Naive thymus-derived CD8-positive, alpha-beta T cell (primary cell): Measurements from ENCODE around the gene TSHZ1. TPM values are rescaled to one million over a fixed set of nuclear protein-coding genes. Genes with fewer than 3 reads are reported as not detected.

Source experiments
- ATAC-seq, 2 donors: fragments of 150-1000 bp; cut with Tn5 transposase in 1 of 2; sonication (Bioruptor Pico), chemical (Tn5 transposase) in 1 of 2; 1 replicate in 1 of 2; 2 replicates in 1 of 2; pipeline ENCODE4 v1.10.0; 2021; ENCODE audit warnings: mild to moderate bottlenecking in 2 of 2, moderate library complexity in 2 of 2
- POLR2A ChIA-PET: fragments of 350-600 bp; sonication (Branson Sonifier 250); formaldehyde crosslinking; loops from one replicate; lab custom pipeline; 2021; ENCODE audit warnings: antibody characterized with exemption; lab: Charles Lee
- DNase-seq, 10 donors: peaks; one replicate each; pipeline versions ENCODE4 v3.0.0 to v3.0.0-alpha.2; 2020 to 2022
- H3K27ac Mint-ChIP-seq, 10 donors: one replicate each; pipeline ENCODE4 v1.8.0; 2020 to 2022; ENCODE audit warnings: mild to moderate bottlenecking in 10 of 10, mixed read lengths in 10 of 10, moderate library complexity in 4 of 10, inconsistent platforms in 1 of 10
- H3K27me3 Mint-ChIP-seq, 5 donors: one replicate each; pipeline ENCODE4 v1.8.0; 2021 to 2022; ENCODE audit warnings: mixed read lengths in 5 of 5
- H3K36me3 Mint-ChIP-seq, 3 donors: one replicate each; pipeline ENCODE4 v1.8.0; 2020 to 2022; ENCODE audit warnings: mixed read lengths in 3 of 3, mild to moderate bottlenecking in 2 of 3, inconsistent platforms in 1 of 3
- H3K4me1 Mint-ChIP-seq, 4 donors: one replicate each; pipeline ENCODE4 v1.8.0; 2021 to 2022; ENCODE audit warnings: mixed read lengths in 4 of 4
- H3K4me3 Mint-ChIP-seq, 10 donors: one replicate each; pipeline ENCODE4 v1.8.0; 2020 to 2022; ENCODE audit warnings: mild to moderate bottlenecking in 10 of 10, mixed read lengths in 10 of 10, moderate library complexity in 6 of 10, inconsistent platforms in 1 of 10
- H3K9me3 Mint-ChIP-seq, 9 donors: one replicate each; pipeline ENCODE4 v1.8.0; 2020 to 2022; ENCODE audit warnings: mixed read lengths in 9 of 9, mild to moderate bottlenecking in 3 of 9, inconsistent platforms in 1 of 9, moderate library complexity in 1 of 9
- polyA plus RNA-seq, 3 donors: library from polyadenylated mRNA; unstranded; fragments of 300-500 nt; fragmentation: Illumina TruSeq; gene quantifications; one replicate each; pipeline ENCODE4 v1.2.3, GENCODE V29; 2021
- total RNA-seq, 8 experiments: library from RNA in 2 of 8; stranded (reverse) in 2 of 8; gene quantifications; one replicate each; pipeline ENCODE4 v1.2.3 and lab custom pipeline; 2021 to 2026

The TSHZ1 gene
- total and polyA plus RNA-seq, 5 experiments from 2014 or later: 2.8 to 33.6 (median 7.1) TPM

DNA sequence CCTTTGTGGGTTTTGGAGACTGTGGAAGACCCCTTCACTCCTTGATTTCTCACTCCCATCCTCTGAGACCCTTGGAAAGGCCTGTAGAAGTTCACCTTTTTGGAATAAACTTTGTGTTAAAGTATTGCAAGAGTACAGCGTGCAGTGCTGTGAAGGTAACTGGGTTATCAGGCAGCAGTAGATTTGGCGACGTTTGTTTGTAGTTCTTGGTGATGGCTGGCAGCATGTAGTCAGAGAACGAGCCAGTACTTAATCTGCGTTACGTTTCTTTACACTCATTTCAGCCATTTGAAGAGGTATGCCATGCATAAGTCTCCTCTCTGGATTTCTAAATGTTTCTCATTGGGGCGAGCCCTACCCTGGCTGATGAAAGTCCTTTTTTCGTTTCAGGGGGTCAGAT lies 64.6 kb downstream of the TSHZ1 start:
- POLR2A ChIA-PET: no interaction called here
- peaks cover 26 to 83% (median 74%) of the 10 kb centered on the region in 4 donors for H3K4me1 Mint-ChIP-seq

DNA sequence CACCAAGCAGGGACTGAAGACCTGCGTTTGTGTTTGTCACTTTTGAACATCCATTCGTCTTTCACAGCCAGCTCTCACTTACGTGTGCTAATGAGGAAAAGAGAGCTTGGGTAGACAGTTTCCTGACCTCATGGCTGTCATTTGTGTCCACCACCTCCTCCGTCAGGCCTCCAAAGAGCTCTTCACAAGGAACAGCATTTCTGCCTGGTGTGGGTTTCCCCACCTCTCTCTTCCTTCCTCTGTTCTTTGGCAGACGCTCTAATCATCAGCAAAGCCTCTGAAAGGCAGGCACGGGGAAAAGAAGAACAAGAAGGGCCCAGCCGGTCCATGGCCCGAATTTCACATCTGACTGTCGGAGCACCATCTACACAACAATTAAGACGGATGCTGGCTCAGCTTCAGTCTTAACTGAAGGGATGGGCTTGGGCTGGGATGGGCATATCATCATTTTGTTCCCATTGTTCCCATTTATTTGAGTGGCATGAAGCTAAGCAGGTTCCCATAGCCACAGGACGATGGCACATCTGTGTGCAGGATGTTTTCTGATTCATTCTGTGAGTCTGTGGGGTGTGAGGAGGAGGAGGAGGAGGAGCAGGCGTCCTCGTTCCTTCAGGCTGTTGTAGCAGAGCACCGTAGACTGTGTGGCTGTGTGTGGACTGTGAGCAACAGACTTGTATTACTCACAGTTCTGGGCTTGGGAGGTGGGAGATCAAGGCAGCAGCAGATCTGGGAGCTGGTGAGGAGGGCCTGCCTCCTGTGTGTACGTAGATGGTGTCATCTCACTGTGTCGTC lies 66.4 kb downstream of the TSHZ1 start:
- POLR2A ChIA-PET: no interaction called here
- Mint-ChIP-seq H3K27ac (peak overlapping the region; percentile 20 to 76 (median 68)), H3K4me3 (peak overlapping the region in 1 of 10 donors; percentile 26), H3K36me3 (peaks cover 0 to 5% (median 4%) of the 10 kb centered on the region in 3 donors), H3K4me1 (peaks cover 33 to 81% (median 68%) of the 10 kb centered on the region in 4 donors), H3K9me3 (no peaks in the 10 kb centered on the region), H3K27me3 (no peaks in the 10 kb centered on the region)
- DNase-seq (no peak), ATAC-seq (no peak)

More for the DNA sequence above, 64.6 kb downstream of the TSHZ1 start:
- Mint-ChIP-seq H3K27me3 (no peaks in the 10 kb centered on the region), H3K36me3 (peaks cover 0 to 4% (median 2%) of the 10 kb centered on the region in 3 donors), H3K4me3 (no peak overlapping the region), H3K27ac (no peak overlapping the region), H3K9me3 (no peaks in the 10 kb centered on the region)
- DNase-seq: no peak
- ATAC-seq: no peak

DNA sequence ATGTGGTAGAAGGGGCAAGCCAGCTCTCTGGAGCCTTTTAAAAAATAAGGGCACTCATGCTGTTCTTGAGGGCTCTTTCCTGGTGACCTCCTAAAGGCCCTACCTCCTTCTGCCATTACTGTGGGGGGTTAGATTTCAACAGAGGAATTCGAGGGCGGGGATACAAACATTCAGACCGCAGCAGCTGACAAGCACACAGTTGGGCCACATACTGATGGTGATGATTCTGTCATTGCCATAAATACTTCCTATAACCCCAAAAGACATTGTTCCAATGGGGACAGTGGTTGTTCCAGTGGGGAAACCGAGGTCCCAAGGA lies 67.0 kb downstream of the TSHZ1 start:
- DNase-seq (no peak), ATAC-seq (no peak)
- POLR2A ChIA-PET: no interaction called here
- Mint-ChIP-seq H3K4me3 (no peak overlapping the region), H3K27ac (peak overlapping the region in 7 of 10 donors; percentile 3 to 76 (median 63)), H3K27me3 (no peaks in the 10 kb centered on the region), H3K36me3 (peaks cover 0 to 5% (median 4%) of the 10 kb centered on the region in 3 donors), H3K4me1 (peaks cover 34 to 79% (median 64%) of the 10 kb centered on the region in 4 donors), H3K9me3 (no peaks in the 10 kb centered on the region)

DNA sequence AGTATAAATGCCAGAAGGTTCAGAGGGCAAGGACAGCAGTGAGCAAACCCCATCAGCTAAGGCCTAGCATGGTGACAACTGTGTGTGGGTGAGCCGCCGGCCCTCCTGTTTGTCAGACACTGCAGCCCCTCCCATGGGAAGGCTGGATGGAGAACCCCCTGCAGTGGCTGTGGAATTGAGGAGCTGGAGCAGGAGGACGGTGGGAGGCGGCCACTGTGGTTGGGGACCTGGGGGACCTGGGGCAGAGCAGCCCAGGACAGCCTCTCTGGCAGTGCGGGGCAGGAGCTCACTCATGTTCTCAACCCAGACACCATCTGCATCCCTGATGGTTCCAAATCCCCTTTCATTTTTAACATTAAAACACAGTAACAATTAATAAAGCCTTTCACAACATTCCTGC lies 68.8 kb downstream of the TSHZ1 start:
- ATAC-seq (no peak), DNase-seq (no peak)
- Mint-ChIP-seq H3K27ac (peak overlapping the region in 7 of 10 donors; percentile 9 to 80 (median 71)), H3K27me3 (no peaks in the 10 kb centered on the region), H3K4me1 (peaks cover 34 to 71% (median 57%) of the 10 kb centered on the region in 4 donors), H3K4me3 (no peak overlapping the region), H3K36me3 (peaks cover 0 to 9% (median 7%) of the 10 kb centered on the region in 3 donors), H3K9me3 (no peaks in the 10 kb centered on the region)
- POLR2A ChIA-PET: no interaction called here

DNA sequence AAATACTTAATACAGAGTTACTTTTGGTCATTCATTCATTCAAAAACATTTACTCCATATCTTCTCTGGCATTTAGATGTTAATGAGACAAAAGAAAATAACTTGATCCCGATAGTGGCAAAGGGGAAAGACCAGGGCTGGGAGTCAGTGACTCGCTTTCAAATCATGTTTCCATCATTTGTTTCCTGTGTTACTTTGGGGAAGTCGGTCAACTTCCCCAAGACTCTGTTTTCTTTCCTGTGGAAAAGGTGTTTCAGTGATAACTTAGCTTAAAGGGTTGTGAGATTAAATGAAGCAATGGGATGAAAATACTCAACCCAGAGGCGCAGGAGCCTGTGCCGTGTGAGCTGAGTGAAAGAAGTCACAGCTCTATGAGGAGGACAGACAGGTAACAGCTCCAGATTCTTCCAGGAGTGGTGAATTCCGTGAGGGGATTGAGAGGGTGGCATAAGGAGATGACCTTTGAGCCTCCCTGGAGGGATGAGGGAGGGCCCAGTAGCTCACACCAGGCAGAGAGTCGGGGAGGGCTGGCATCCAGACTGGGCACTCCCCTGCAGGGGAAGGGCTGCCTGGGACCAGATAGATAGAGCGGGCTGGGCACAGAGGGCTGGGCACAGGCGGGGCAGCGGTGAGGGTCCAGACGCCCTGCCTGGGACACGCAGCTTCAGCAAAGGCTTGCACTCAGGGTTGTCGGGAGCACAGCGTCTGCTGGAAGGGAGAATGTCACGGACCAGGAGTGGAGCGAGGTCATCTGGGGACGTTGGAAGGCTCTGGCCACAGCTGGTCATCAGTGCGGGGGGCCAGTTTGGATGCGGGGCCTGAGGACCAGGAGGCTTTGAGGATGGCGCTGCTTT lies 70.1 kb downstream of the TSHZ1 start:
- Mint-ChIP-seq H3K27me3 (no peaks in the 10 kb centered on the region), H3K36me3 (peaks cover 7 to 20% (median 18%) of the 10 kb centered on the region in 3 donors), H3K9me3 (no peaks in the 10 kb centered on the region), H3K27ac (peak overlapping the region in 9 of 10 donors; percentile 2 to 88 (median 56)), H3K4me3 (peak overlapping the region in 1 of 10 donors; percentile 73), H3K4me1 (peaks cover 31 to 64% (median 50%) of the 10 kb centered on the region in 4 donors)
- DNase-seq (no peak), ATAC-seq (no peak)
- POLR2A ChIA-PET: interaction anchor here (0.7 kb wide), 1 partner anchor 62 kb away, joined by 3 read pairs; no protein-coding TSS in a partner anchor

DNA sequence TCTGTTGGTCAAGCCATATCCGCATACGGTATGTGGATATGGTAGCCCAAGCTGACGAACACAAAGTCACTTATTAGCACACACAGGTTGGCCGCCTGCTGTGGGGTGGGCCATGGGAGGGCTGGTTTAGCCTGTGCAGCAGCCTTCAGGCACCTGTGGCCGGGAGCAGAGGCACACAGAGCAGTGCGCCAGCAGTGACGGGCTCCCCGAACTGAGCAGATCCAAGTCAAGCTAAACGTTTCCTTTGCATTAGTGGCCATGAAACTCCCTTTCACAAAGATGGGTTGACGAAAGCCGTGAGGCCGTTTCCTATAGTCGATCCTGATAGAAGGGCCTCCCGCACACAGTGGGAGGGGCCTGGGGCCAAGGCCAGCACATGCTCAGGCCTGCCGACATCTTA lies 72.1 kb downstream of the TSHZ1 start:
- H3K27ac Mint-ChIP-seq: peak overlapping the region in 3 of 10 donors; percentile 46 to 73 (median 51)
- DNase-seq (no peak), ATAC-seq (no peak)
- POLR2A ChIA-PET: no interaction called here
- H3K4me1 Mint-ChIP-seq: peaks cover 22 to 46% (median 33%) of the 10 kb centered on the region in 4 donors
- H3K27me3 Mint-ChIP-seq: no peaks in the 10 kb centered on the region
- H3K36me3 Mint-ChIP-seq: peaks cover 7 to 39% (median 32%) of the 10 kb centered on the region in 3 donors
- H3K4me3 Mint-ChIP-seq: no peak overlapping the region
- no peaks in the 10 kb centered on the region for H3K9me3 Mint-ChIP-seq

DNA sequence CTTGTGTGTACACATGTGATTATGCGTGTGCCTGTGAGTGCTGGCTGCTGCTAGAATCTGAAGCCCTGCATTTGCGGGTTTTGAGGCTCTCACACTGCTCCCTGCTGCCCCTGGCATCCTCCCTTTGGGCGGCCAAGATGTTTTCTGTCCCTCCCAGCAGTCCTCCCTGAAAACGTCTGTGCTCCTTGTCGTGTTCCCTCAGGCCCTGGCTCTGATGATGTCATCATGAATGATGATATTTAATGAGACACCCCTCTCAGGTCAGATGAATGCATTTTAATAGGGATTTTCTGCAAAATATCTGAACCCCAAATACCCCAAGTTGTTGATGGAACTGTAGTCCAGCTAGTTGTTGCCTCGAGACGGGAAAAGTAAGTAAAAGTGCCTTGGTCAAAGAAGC lies 73.1 kb downstream of the TSHZ1 start:
- DNase-seq (no peak), ATAC-seq (no peak)
- H3K9me3 Mint-ChIP-seq: no peaks in the 10 kb centered on the region
- peaks cover 10 to 44% (median 37%) of the 10 kb centered on the region in 3 donors for H3K36me3 Mint-ChIP-seq
- H3K4me1 Mint-ChIP-seq: peaks cover 20 to 39% (median 31%) of the 10 kb centered on the region in 4 donors
- POLR2A ChIA-PET: no interaction called here
- H3K4me3 Mint-ChIP-seq: no peak overlapping the region
- H3K27ac Mint-ChIP-seq: peak overlapping the region in 4 of 10 donors; percentile 41 to 70 (median 44)
- H3K27me3 Mint-ChIP-seq: no peaks in the 10 kb centered on the region

DNA sequence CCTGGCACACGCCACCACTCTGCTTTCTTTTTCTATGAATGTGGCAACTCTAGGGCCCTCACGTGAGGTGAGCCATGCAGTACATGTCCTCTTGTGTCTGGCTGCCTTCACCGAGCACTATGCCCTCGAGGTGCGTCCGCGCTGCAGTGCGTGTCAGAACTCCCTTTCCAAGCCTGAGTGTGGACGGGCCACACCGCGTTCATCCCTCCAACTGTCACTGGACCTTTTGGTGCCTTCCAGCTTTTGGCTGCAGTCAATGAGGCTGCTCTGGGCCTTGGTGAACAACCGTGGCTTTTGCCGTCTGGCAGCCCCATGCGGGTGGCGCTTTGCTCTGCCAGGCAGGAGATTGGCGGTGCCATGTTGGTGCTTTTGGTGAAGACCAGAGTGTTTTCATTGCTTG lies 74.0 kb downstream of the TSHZ1 start:
- no peaks in the 10 kb centered on the region for H3K27me3 Mint-ChIP-seq
- DNase-seq: no peak
- peaks cover 14 to 32% (median 24%) of the 10 kb centered on the region in 4 donors for H3K4me1 Mint-ChIP-seq
- no peak for ATAC-seq
- no peak overlapping the region for H3K4me3 Mint-ChIP-seq
- no peaks in the 10 kb centered on the region for H3K9me3 Mint-ChIP-seq
- peaks cover 12 to 49% (median 38%) of the 10 kb centered on the region in 3 donors for H3K36me3 Mint-ChIP-seq
- peak overlapping the region in 2 of 10 donors; percentile 17 to 38 for H3K27ac Mint-ChIP-seq
- POLR2A ChIA-PET: no interaction called here

DNA sequence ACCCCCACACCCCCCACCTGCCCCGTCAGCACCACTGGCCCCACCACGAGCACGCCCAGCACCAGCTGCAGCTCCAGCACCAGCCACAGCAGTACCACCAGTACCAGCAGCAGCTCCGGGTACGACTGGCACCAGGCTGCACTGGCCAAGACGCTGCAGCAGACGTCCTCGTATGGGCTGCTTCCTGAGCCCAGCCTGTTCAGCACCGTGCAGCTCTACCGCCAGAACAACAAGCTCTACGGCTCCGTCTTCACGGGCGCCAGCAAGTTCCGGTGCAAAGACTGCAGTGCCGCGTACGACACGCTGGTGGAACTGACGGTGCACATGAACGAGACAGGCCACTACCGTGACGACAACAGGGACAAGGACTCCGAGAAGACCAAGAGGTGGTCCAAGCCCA lies 75.3 kb downstream of the TSHZ1 start:
- Mint-ChIP-seq H3K4me1 (peaks cover under 1 to 19% (median 15%) of the 10 kb centered on the region in 4 donors), H3K27ac (no peak overlapping the region), H3K27me3 (no peaks in the 10 kb centered on the region), H3K9me3 (no peaks in the 10 kb centered on the region), H3K4me3 (no peak overlapping the region), H3K36me3 (peaks cover 12 to 53% (median 40%) of the 10 kb centered on the region in 3 donors)
- ATAC-seq: no peak
- POLR2A ChIA-PET: no interaction called here
- DNase-seq: no peak

DNA sequence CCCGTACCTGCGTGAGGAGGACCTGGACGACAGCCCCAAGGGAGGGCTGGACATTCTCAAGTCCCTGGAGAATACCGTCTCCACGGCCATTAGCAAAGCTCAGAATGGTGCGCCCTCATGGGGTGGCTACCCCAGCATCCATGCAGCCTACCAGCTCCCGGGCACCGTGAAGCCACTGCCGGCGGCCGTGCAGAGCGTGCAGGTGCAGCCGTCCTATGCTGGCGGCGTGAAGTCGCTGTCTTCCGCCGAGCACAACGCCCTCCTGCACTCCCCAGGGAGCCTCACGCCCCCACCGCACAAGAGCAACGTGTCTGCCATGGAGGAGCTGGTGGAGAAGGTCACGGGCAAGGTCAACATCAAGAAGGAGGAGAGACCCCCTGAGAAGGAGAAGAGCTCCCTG lies 76.4 kb downstream of the TSHZ1 start:
- Mint-ChIP-seq H3K4me3 (no peak overlapping the region), H3K36me3 (peaks cover 12 to 50% (median 40%) of the 10 kb centered on the region in 3 donors), H3K4me1 (peaks cover 0 to 12% (median 11%) of the 10 kb centered on the region in 4 donors), H3K27me3 (no peaks in the 10 kb centered on the region), H3K9me3 (no peaks in the 10 kb centered on the region), H3K27ac (no peak overlapping the region)
- POLR2A ChIA-PET: no interaction called here
- DNase-seq (no peak), ATAC-seq (no peak)

DNA sequence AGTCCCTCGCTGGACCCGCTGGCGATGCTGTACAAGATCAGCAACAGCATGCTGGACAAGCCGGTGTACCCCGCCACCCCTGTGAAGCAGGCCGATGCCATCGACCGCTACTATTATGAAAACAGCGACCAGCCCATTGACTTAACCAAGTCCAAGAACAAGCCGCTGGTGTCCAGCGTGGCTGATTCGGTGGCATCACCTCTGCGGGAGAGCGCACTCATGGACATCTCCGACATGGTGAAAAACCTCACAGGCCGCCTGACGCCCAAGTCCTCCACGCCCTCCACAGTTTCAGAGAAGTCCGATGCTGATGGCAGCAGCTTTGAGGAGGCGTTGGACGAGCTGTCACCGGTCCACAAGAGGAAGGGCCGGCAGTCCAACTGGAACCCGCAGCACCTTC lies 77.1 kb downstream of the TSHZ1 start:
- peaks cover 0 to 10% (median 9%) of the 10 kb centered on the region in 4 donors for H3K4me1 Mint-ChIP-seq
- DNase-seq (no peak), ATAC-seq (no peak)
- POLR2A ChIA-PET: no interaction called here
- H3K9me3 Mint-ChIP-seq: no peaks in the 10 kb centered on the region
- peak overlapping the region in 1 of 10 donors; percentile 3 for H3K4me3 Mint-ChIP-seq
- H3K27me3 Mint-ChIP-seq: no peaks in the 10 kb centered on the region
- peaks cover 12 to 51% (median 40%) of the 10 kb centered on the region in 3 donors for H3K36me3 Mint-ChIP-seq
- H3K27ac Mint-ChIP-seq: no peak overlapping the region

DNA sequence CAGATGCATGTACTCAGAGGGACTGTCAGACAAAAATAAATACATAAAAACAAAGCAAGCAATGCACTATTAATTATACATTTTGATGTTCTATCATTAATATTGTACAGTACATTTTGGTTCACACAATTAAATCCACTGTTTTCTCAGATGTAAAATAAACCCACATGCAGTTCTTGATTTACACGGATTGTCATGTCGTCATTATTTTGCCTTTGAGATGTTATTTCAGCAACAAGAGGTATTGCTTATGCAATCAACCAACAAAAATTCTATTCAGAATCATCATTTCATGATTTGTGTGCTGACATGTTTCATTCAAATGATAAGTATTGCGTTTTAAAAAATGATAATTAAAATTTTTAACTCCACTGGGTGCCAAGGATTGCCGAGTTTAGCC lies 79.2 kb downstream of the TSHZ1 start:
- DNase-seq (no peak), ATAC-seq (no peak)
- Mint-ChIP-seq H3K27me3 (no peaks in the 10 kb centered on the region), H3K4me1 (peaks cover 0 to 6% (median 0%) of the 10 kb centered on the region in 4 donors), H3K27ac (no peak overlapping the region), H3K4me3 (no peak overlapping the region), H3K36me3 (peaks cover 12 to 46% (median 34%) of the 10 kb centered on the region in 3 donors), H3K9me3 (no peaks in the 10 kb centered on the region)
- POLR2A ChIA-PET: no interaction called here
